WTC11 (cell line): ENCODE data around the gene SLC7A14.

Source experiments
- CBFB ChIP-seq: sonication (generic); formaldehyde crosslinking; IDR thresholded peaks from 2 replicates; pipeline ENCODE4 v1.8.1; 2022; ENCODE audit warnings: mild to moderate bottlenecking, low read depth, missing genetic modification reagents
- CREB1 ChIP-seq: sonication (generic); formaldehyde crosslinking; IDR thresholded peaks from 2 replicates; pipeline ENCODE4 v1.8.0; 2023; ENCODE audit warnings: mild to moderate bottlenecking, missing genetic modification reagents
- ESRRA ChIP-seq: sonication (generic); formaldehyde crosslinking; IDR thresholded peaks from 2 replicates; pipeline ENCODE4 v1.8.1; 2022; ENCODE audit warnings: mild to moderate bottlenecking, missing genetic modification reagents, borderline replicate concordance
- FOXJ3 ChIP-seq: sonication (generic); formaldehyde crosslinking; IDR thresholded peaks from 2 replicates; pipeline ENCODE4 v1.9.0; 2021; ENCODE audit warnings: missing genetic modification reagents, mild to moderate bottlenecking, borderline replicate concordance
- NFYB ChIP-seq: sonication (generic); formaldehyde crosslinking; conservative IDR thresholded peaks from 2 replicates; pipeline ENCODE4 v1.8.0; 2022; ENCODE audit warnings: low read depth, missing genetic modification reagents
- SP1 ChIP-seq: sonication (generic); formaldehyde crosslinking; conservative IDR thresholded peaks from 2 replicates; pipeline ENCODE4 v1.8.1; 2022; ENCODE audit warnings: missing genetic modification reagents
- TEAD4 ChIP-seq: sonication (generic); formaldehyde crosslinking; IDR thresholded peaks from 2 replicates; pipeline ENCODE4 v1.8.0; 2022; ENCODE audit warnings: mild to moderate bottlenecking, missing genetic modification reagents
- ZNF423 ChIP-seq: fragments of 250-450 bp; sonication (Bioruptor Pico); IDR thresholded peaks from 2 replicates; pipeline ENCODE4 v2.1.2; 2022; ENCODE audit warnings: mild to moderate bottlenecking, moderate library complexity
- TF ChIP-seq, protein P1 (sequence below): fragments of 250-450 bp; sonication (Bioruptor Pico); IDR thresholded peaks from 2 replicates; pipeline ENCODE4 v1.9.0; 2021; ENCODE audit warnings: mild to moderate bottlenecking
- TF ChIP-seq, protein P2 (sequence below): fragments of 200-600 bp; IDR thresholded peaks from 2 replicates; pipeline ENCODE4 v1.8.0; 2022; ENCODE audit warnings: antibody characterized with exemption
- TF ChIP-seq, protein P3 (sequence below): sonication (generic); formaldehyde crosslinking; IDR thresholded peaks from 2 replicates; pipeline ENCODE4 v1.8.1; 2022; ENCODE audit warnings: missing genetic modification reagents, borderline replicate concordance
- TF ChIP-seq, protein P4 (sequence below): sonication (generic); formaldehyde crosslinking; IDR thresholded peaks from 2 replicates; pipeline ENCODE4 v1.8.1; 2023; ENCODE audit warnings: mild to moderate bottlenecking, moderate library complexity, missing genetic modification reagents
- TF ChIP-seq, protein P5 (sequence below): sonication (generic); formaldehyde crosslinking; IDR thresholded peaks from 2 replicates; pipeline ENCODE4 v1.8.1; 2023; ENCODE audit warnings: mild to moderate bottlenecking, missing genetic modification reagents, moderate library complexity
- TF ChIP-seq, protein P6 (sequence below): sonication (generic); formaldehyde crosslinking; IDR thresholded peaks from 2 replicates; pipeline ENCODE4 v1.8.0; 2022; ENCODE audit warnings: mild to moderate bottlenecking, missing genetic modification reagents

DNA sequence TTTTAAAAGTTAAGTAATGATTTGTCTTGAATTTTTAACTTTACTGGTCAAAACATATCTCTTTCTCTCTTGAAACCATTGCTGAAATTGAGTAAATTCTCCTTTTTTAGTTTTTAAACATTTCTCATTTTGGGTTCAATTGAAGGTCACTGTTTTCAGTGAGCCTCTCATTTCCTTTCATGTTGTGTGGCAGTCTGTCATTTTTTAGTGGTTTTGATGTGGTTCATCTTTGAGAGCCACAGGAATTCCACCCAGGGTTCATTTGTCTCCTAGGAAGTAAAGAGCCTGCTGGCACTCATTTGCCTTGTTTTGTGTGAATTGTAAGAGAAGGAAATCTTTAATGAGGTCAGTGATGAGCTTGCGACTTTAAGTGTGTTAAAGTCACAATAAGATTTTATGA is 156.8 kb downstream of the SLC7A14 start:
- TF ChIP-seq, protein P1, sequence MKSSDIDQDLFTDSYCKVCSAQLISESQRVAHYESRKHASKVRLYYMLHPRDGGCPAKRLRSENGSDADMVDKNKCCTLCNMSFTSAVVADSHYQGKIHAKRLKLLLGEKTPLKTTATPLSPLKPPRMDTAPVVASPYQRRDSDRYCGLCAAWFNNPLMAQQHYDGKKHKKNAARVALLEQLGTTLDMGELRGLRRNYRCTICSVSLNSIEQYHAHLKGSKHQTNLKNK (CRISPR knock-in tag), result no peak
- TF ChIP-seq, protein P2, sequence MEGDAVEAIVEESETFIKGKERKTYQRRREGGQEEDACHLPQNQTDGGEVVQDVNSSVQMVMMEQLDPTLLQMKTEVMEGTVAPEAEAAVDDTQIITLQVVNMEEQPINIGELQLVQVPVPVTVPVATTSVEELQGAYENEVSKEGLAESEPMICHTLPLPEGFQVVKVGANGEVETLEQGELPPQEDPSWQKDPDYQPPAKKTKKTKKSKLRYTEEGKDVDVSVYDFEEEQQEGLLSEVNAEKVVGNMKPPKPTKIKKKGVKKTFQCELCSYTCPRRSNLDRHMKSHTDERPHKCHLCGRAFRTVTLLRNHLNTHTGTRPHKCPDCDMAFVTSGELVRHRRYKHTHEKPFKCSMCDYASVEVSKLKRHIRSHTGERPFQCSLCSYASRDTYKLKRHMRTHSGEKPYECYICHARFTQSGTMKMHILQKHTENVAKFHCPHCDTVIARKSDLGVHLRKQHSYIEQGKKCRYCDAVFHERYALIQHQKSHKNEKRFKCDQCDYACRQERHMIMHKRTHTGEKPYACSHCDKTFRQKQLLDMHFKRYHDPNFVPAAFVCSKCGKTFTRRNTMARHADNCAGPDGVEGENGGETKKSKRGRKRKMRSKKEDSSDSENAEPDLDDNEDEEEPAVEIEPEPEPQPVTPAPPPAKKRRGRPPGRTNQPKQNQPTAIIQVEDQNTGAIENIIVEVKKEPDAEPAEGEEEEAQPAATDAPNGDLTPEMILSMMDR, result no peak
- no peak for TF ChIP-seq TEAD4 (CRISPR knock-in tag)
- TF ChIP-seq NFYB (CRISPR knock-in tag), result no peak
- TF ChIP-seq, protein P3, sequence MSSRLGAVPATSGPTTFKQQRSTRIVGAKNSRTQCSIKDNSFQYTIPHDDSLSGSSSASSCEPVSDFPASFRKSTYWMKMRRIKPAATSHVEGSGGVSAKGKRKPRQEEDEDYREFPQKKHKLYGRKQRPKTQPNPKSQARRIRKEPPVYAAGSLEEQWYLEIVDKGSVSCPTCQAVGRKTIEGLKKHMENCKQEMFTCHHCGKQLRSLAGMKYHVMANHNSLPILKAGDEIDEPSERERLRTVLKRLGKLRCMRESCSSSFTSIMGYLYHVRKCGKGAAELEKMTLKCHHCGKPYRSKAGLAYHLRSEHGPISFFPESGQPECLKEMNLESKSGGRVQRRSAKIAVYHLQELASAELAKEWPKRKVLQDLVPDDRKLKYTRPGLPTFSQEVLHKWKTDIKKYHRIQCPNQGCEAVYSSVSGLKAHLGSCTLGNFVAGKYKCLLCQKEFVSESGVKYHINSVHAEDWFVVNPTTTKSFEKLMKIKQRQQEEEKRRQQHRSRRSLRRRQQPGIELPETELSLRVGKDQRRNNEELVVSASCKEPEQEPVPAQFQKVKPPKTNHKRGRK (CRISPR knock-in tag), result no peak
- TF ChIP-seq SP1 (CRISPR knock-in tag), result no peak
- TF ChIP-seq FOXJ3 (CRISPR knock-in tag), result no peak
- no peak for TF ChIP-seq CREB1 (CRISPR knock-in tag)
- no peak for TF ChIP-seq ESRRA
- TF ChIP-seq, protein P4, sequence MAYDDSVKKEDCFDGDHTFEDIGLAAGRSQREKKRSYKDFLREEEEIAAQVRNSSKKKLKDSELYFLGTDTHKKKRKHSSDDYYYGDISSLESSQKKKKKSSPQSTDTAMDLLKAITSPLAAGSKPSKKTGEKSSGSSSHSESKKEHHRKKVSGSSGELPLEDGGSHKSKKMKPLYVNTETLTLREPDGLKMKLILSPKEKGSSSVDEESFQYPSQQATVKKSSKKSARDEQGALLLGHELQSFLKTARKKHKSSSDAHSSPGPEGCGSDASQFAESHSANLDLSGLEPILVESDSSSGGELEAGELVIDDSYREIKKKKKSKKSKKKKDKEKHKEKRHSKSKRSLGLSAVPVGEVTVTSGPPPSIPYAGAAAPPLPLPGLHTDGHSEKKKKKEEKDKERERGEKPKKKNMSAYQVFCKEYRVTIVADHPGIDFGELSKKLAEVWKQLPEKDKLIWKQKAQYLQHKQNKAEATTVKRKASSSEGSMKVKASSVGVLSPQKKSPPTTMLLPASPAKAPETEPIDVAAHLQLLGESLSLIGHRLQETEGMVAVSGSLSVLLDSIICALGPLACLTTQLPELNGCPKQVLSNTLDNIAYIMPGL (CRISPR knock-in tag), result no peak
- TF ChIP-seq, protein P5, sequence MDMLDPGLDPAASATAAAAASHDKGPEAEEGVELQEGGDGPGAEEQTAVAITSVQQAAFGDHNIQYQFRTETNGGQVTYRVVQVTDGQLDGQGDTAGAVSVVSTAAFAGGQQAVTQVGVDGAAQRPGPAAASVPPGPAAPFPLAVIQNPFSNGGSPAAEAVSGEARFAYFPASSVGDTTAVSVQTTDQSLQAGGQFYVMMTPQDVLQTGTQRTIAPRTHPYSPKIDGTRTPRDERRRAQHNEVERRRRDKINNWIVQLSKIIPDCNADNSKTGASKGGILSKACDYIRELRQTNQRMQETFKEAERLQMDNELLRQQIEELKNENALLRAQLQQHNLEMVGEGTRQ (CRISPR knock-in tag), result no peak
- TF ChIP-seq, protein P6, sequence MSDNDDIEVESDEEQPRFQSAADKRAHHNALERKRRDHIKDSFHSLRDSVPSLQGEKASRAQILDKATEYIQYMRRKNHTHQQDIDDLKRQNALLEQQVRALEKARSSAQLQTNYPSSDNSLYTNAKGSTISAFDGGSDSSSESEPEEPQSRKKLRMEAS (CRISPR knock-in tag), result no peak
- no peak for TF ChIP-seq ZNF423
- no peak for TF ChIP-seq CBFB (CRISPR knock-in tag)
